Liver (tissue), 9 donors: Measurements from ENCODE around the gene CPZ. TPM values are rescaled to one million over a fixed set of nuclear protein-coding genes. Genes with fewer than 3 reads are reported as not detected.

ENCODE experiments used
- DNase-seq: peaks from one replicate; pipeline ENCODE4 v3.0.0-alpha.2; 2017; ENCODE audit warnings: low spot score
- H3K27ac ChIP-seq, 2 donors: one replicate each; pipeline ENCODE4 v1.7.0; 2013; ENCODE audit warnings: inconsistent platforms in 2 of 2, low read length in 2 of 2, control low read depth in 1 of 2, low read depth in 1 of 2, mild to moderate bottlenecking in 1 of 2
- H3K27me3 ChIP-seq, 4 donors: one replicate each; pipeline versions ENCODE4 v1.6.1 to v1.7.0; 2013; ENCODE audit warnings: low read length in 3 of 4, inconsistent platforms in 1 of 4, mild to moderate bottlenecking in 1 of 4, moderate library complexity in 1 of 4; ENCODE audit not compliant: control insufficient read depth in 4 of 4, insufficient read depth in 4 of 4
- H3K36me3 ChIP-seq, 4 donors: one replicate each; pipeline versions ENCODE4 v1.6.1 to v1.7.0; 2013; ENCODE audit warnings: low read length in 3 of 4, mild to moderate bottlenecking in 3 of 4, low read depth in 1 of 4, moderate library complexity in 1 of 4; ENCODE audit not compliant: control insufficient read depth in 4 of 4, insufficient read depth in 3 of 4
- H3K4me1 ChIP-seq, 4 donors: one replicate each; pipeline versions ENCODE4 v1.6.1 to v1.7.0; 2013; ENCODE audit warnings: low read length in 3 of 4, mild to moderate bottlenecking in 3 of 4, moderate library complexity in 1 of 4; ENCODE audit not compliant: control insufficient read depth in 4 of 4, insufficient read depth in 4 of 4
- H3K4me3 ChIP-seq, 3 donors: one replicate each; pipeline versions ENCODE4 v1.6.1 to v1.7.0; 2013; ENCODE audit warnings: low read length in 3 of 3, control low read depth in 1 of 3, low read depth in 1 of 3, mild to moderate bottlenecking in 1 of 3
- H3K9ac ChIP-seq, 2 donors: one replicate each; pipeline ENCODE4 v1.7.0; 2013; ENCODE audit warnings: low read length in 2 of 2, mild to moderate bottlenecking in 2 of 2, moderate library complexity in 2 of 2, control low read depth in 1 of 2, low read depth in 1 of 2
- H3K9me3 ChIP-seq, 4 donors: one replicate each; pipeline versions ENCODE4 v1.6.1 to v1.7.0; 2013; ENCODE audit warnings: low read length in 3 of 4; ENCODE audit not compliant: control insufficient read depth in 4 of 4
- CTCF ChIP-seq: fragments of 150-350 bp; IDR thresholded peaks from 2 replicates; pipeline ENCODE4 v1.5.1; 2017; ENCODE audit warnings: improper control_type of control experiment, low read depth, low read length; ENCODE audit not compliant: missing input control
- EGR1 ChIP-seq, 2 donors: IDR thresholded peaks; 2 replicates each; pipeline ENCODE4 v1.6.1; 2016 to 2018; ENCODE audit warnings: antibody characterized with exemption in 2 of 2, low read depth in 2 of 2
- FOXA2 ChIP-seq: IDR thresholded peaks from 2 replicates; pipeline ENCODE4 v1.6.1; 2016; ENCODE audit warnings: antibody characterized with exemption
- GABPA ChIP-seq, 2 donors: IDR thresholded peaks in 1 of 2; conservative IDR thresholded peaks in 1 of 2; 2 replicates each; pipeline ENCODE4 v1.6.1; 2016; ENCODE audit warnings: antibody characterized with exemption in 2 of 2, mild to moderate bottlenecking in 1 of 2, moderate library complexity in 1 of 2
- HNF4A ChIP-seq, 2 donors: conservative IDR thresholded peaks; 2 replicates each; pipeline ENCODE4 v1.6.1; 2016; ENCODE audit warnings: antibody characterized with exemption in 2 of 2, mild to moderate bottlenecking in 2 of 2
- JUND ChIP-seq, 2 donors: IDR thresholded peaks; 2 replicates each; pipeline ENCODE4 v1.6.1; 2016; ENCODE audit warnings: antibody characterized with exemption in 2 of 2
- NR2F2 ChIP-seq: IDR thresholded peaks from 2 replicates; pipeline ENCODE4 v1.6.1; 2016; ENCODE audit warnings: antibody characterized with exemption
- RAD21 ChIP-seq, 2 donors: IDR thresholded peaks; 2 replicates each; pipeline ENCODE4 v1.6.1; 2016; ENCODE audit warnings: antibody characterized with exemption in 2 of 2, mild to moderate bottlenecking in 2 of 2
- REST ChIP-seq: IDR thresholded peaks from 2 replicates; pipeline ENCODE4 v1.6.1; 2016; ENCODE audit warnings: antibody characterized with exemption, mild to moderate bottlenecking
- RXRA ChIP-seq, 2 donors: IDR thresholded peaks; 2 replicates each; pipeline ENCODE4 v1.6.1; 2017 to 2018; ENCODE audit warnings: antibody characterized with exemption in 2 of 2, mild to moderate bottlenecking in 1 of 2
- SP1 ChIP-seq: IDR thresholded peaks from 2 replicates; pipeline ENCODE4 v1.6.1; 2018; ENCODE audit warnings: antibody characterized with exemption, mild to moderate bottlenecking
- TAF1 ChIP-seq: conservative IDR thresholded peaks from 2 replicates; pipeline ENCODE4 v1.6.1; 2016; ENCODE audit warnings: antibody characterized with exemption, mild to moderate bottlenecking
- YY1 ChIP-seq: IDR thresholded peaks from 2 replicates; pipeline ENCODE4 v1.6.1; 2016; ENCODE audit warnings: antibody characterized with exemption, mild to moderate bottlenecking
- WGBS: extraction: QIAGEN DNeasy Blood & Tissue Kit; methylation state at CpG from one replicate; pipeline ENCODE4 v1.1.7; 2013; 5-methylcytosine and 5-hydroxymethylcytosine counted together
- polyA plus RNA-seq, 2 donors: library from polyadenylated mRNA; stranded (reverse) in 1 of 2; unstranded in 1 of 2; fragments of 200-250 nt in 1 of 2; fragments of >200 nt in 1 of 2; fragmentation: Nextera tagmentation in 1 of 2; extraction: Ambion mirVana in 1 of 2; gene quantifications; one replicate each; pipeline versions ENCODE4 v1.2.1 to v1.2.3, GENCODE V29; 2013 to 2015
- total RNA-seq, 2 donors: library from RNA; depleted of rRNA; stranded (reverse); fragments of >200 nt; gene quantifications; one replicate each; pipeline ENCODE4 v1.2.3, GENCODE V29; 2014
- TF ChIP-seq, protein P1 (sequence below): IDR thresholded peaks from 2 replicates; pipeline ENCODE4 v1.6.1; 2016; ENCODE audit warnings: antibody characterized with exemption
- TF ChIP-seq, protein P2 (sequence below): IDR thresholded peaks from 2 replicates; pipeline ENCODE4 v1.6.1; 2016; ENCODE audit warnings: antibody characterized with exemption
- TF ChIP-seq, protein P3 (sequence below): IDR thresholded peaks from 2 replicates; pipeline ENCODE4 v1.6.1; 2016; ENCODE audit warnings: antibody characterized with exemption
- donor health status: healthy.
- donor health status: healthy.
- donor health status: healthy.
- donor health status: healthy.
- donor health status: healthy.

CPZ gene
- total and polyA plus RNA-seq, 4 donors = 0.51 to 1.8 (median 1.4) TPM

GRCh38 chr4:8597319-8597718, 4.8 kb downstream of the CPZ start:
- no peaks in the 10 kb centered on the region for H3K36me3 ChIP-seq
- H3K4me3 ChIP-seq = no peak overlapping the region
- TF ChIP-seq SP1 = no peak
- TF ChIP-seq CTCF = no peak
- TF ChIP-seq RXRA (IDR thresholded peaks at IDR 0.05) = no peak
- no peak for TF ChIP-seq YY1
- TF ChIP-seq, protein P1, sequence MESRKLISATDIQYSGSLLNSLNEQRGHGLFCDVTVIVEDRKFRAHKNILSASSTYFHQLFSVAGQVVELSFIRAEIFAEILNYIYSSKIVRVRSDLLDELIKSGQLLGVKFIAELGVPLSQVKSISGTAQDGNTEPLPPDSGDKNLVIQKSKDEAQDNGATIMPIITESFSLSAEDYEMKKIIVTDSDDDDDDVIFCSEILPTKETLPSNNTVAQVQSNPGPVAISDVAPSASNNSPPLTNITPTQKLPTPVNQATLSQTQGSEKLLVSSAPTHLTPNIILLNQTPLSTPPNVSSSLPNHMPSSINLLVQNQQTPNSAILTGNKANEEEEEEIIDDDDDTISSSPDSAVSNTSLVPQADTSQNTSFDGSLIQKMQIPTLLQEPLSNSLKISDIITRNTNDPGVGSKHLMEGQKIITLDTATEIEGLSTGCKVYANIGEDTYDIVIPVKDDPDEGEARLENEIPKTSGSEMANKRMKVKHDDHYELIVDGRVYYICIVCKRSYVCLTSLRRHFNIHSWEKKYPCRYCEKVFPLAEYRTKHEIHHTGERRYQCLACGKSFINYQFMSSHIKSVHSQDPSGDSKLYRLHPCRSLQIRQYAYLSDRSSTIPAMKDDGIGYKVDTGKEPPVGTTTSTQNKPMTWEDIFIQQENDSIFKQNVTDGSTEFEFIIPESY = no peak
- TF ChIP-seq, protein P2, sequence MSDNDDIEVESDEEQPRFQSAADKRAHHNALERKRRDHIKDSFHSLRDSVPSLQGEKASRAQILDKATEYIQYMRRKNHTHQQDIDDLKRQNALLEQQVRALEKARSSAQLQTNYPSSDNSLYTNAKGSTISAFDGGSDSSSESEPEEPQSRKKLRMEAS = no peak
- TF ChIP-seq NR2F2 = no peak
- no peak for TF ChIP-seq GABPA (IDR thresholded peaks at IDR 0.05 in 1 of 2, conservative IDR thresholded peaks at IDR 0.05 in 1 of 2)
- TF ChIP-seq EGR1 (IDR thresholded peaks at IDR 0.05; ENCODE audit: low read depth in 2 of 2) = no peak
- TF ChIP-seq FOXA2 = no peak
- TF ChIP-seq REST = no peak
- TF ChIP-seq HNF4A (conservative IDR thresholded peaks at IDR 0.05) = no peak
- TF ChIP-seq, protein P3, sequence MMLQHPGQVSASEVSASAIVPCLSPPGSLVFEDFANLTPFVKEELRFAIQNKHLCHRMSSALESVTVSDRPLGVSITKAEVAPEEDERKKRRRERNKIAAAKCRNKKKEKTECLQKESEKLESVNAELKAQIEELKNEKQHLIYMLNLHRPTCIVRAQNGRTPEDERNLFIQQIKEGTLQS = no peak
- no peak for TF ChIP-seq RAD21 (IDR thresholded peaks at IDR 0.05)
- TF ChIP-seq JUND (IDR thresholded peaks at IDR 0.05) = no peak
- TF ChIP-seq TAF1 = no peak
- WGBS = 89% methylated on average over 13 of the region's 13 CpGs
- no peaks in the 10 kb centered on the region for H3K9me3 ChIP-seq
- no peak overlapping the region for H3K27ac ChIP-seq
- no peak overlapping the region for H3K9ac ChIP-seq
- peaks cover 0 to 12% (median 0%) of the 10 kb centered on the region in 4 donors for H3K4me1 ChIP-seq
- peaks cover 0 to 5% (median 0%) of the 10 kb centered on the region in 4 donors for H3K27me3 ChIP-seq
- DNase-seq = no peak

GRCh38 chr4:8597791-8598190, 5.2 kb downstream of the CPZ start:
- no peak for DNase-seq
- TF ChIP-seq, protein P1 = no peak
- 80% methylated on average over 15 of the region's 15 CpGs for WGBS
- Histone ChIP-seq H3K27ac (no peak overlapping the region), H3K36me3 (no peaks in the 10 kb centered on the region), H3K4me1 (peaks cover 0 to 11% (median 0%) of the 10 kb centered on the region in 4 donors), H3K4me3 (no peak overlapping the region), H3K27me3 (peaks cover 0 to 3% (median 0%) of the 10 kb centered on the region in 4 donors), H3K9me3 (no peaks in the 10 kb centered on the region), H3K9ac (no peak overlapping the region)
